Gastrocnemius medialis (tissue), 4 donors: ENCODE data around the gene TEN1.

Experiments
- CTCF ChIP-seq, 5 experiments: fragments of 450-650 bp in 3 of 5; fragments of 200-600 bp in 2 of 5; sonication (generic) in 2 of 5; IDR thresholded peaks in 4 of 5; conservative IDR thresholded peaks in 1 of 5; 1 replicate in 4 of 5; 2 replicates in 1 of 5; pipeline ENCODE4 v1.5.1; 2016 to 2019; ENCODE audit warnings: antibody characterized with exemption in 5 of 5, mild to moderate bottlenecking in 3 of 5, moderate library complexity in 3 of 5
- POLR2A ChIP-seq, 2 donors: fragments of 450-650 bp; IDR thresholded peaks; one replicate each; pipeline ENCODE4 v1.6.1; 2017; ENCODE audit warnings: antibody characterized with exemption in 2 of 2, mild to moderate bottlenecking in 2 of 2, moderate library complexity in 2 of 2

GRCh38 chr17:76032780-76033108, 53.7 kb downstream of the TEN1 start:
- no peak for TF ChIP-seq CTCF (IDR thresholded peaks at IDR 0.05 in 4 of 5, conservative IDR thresholded peaks at IDR 0.05 in 1 of 5)
- TF ChIP-seq POLR2A (IDR thresholded peaks at IDR 0.05), result no peak
